GM06990 (cell line): ENCODE measurements around the gene ZC3H7A.
"Not testable (repeated sequence)": the region's sequence is repeated elsewhere in the genome, so short reads cannot be mapped to it uniquely, and the experiment has no call there.

Experiments used
- DNase-seq: peaks from one replicate; pipeline ENCODE4 v3.0.0-alpha.2; 2011; ENCODE audit not compliant: insufficient read length; ENCODE audit errors: extremely low read depth
- H3K27me3 ChIP-seq: replicated peaks from 2 replicates; pipeline ENCODE4 v1.6.0; 2011; ENCODE audit warnings: low read length; ENCODE audit not compliant: control insufficient read depth, insufficient read depth
- H3K36me3 ChIP-seq: 2 replicates; pipeline ENCODE4 v1.5.1; 2011; ENCODE audit warnings: low read length; ENCODE audit not compliant: control insufficient read depth, insufficient read depth
- H3K4me3 ChIP-seq: replicated peaks from 2 replicates; pipeline ENCODE4 v1.5.1; 2011; ENCODE audit warnings: low read depth, mild to moderate bottlenecking, control low read depth, low read length
- TF ChIP-seq, protein P1 (sequence below): IDR thresholded peaks from 2 replicates; pipeline ENCODE4 v1.5.1; 2011; ENCODE audit warnings: low read length, control low read depth, mild to moderate bottlenecking, inconsistent platforms; ENCODE audit not compliant: insufficient read depth, poor library complexity, severe bottlenecking

ZC3H7A gene

GRCh38 chr16:11836650-11837244, 39.7 kb upstream of the ZC3H7A start:
- H3K36me3 ChIP-seq: peaks cover 23% of the 10 kb centered on the region
- DNase-seq: no peak
- no peaks in the 10 kb centered on the region for H3K27me3 ChIP-seq

GRCh38 chr16:11835891-11836649, 39.0 kb upstream of the ZC3H7A start:
- peaks cover 21% of the 10 kb centered on the region for H3K36me3 ChIP-seq
- H3K27me3 ChIP-seq: no peaks in the 10 kb centered on the region
- no peak for DNase-seq
- no peak overlapping the region for H3K4me3 ChIP-seq
- TF ChIP-seq, protein P1, sequence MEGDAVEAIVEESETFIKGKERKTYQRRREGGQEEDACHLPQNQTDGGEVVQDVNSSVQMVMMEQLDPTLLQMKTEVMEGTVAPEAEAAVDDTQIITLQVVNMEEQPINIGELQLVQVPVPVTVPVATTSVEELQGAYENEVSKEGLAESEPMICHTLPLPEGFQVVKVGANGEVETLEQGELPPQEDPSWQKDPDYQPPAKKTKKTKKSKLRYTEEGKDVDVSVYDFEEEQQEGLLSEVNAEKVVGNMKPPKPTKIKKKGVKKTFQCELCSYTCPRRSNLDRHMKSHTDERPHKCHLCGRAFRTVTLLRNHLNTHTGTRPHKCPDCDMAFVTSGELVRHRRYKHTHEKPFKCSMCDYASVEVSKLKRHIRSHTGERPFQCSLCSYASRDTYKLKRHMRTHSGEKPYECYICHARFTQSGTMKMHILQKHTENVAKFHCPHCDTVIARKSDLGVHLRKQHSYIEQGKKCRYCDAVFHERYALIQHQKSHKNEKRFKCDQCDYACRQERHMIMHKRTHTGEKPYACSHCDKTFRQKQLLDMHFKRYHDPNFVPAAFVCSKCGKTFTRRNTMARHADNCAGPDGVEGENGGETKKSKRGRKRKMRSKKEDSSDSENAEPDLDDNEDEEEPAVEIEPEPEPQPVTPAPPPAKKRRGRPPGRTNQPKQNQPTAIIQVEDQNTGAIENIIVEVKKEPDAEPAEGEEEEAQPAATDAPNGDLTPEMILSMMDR: no peak

More at GRCh38 chr16:11836650-11837244, 39.7 kb upstream of the ZC3H7A start:
- TF ChIP-seq, protein P1: no peak
- H3K4me3 ChIP-seq: no peak overlapping the region

- Histone ChIP-seq H3K4me3 (no peak overlapping the region), H3K27me3 (no peaks in the 10 kb centered on the region), H3K36me3 (peaks cover 16% of the 10 kb centered on the region)
- TF ChIP-seq, protein P1: no peak
- DNase-seq: no peak
Observed at GRCh38 chr16:11835309-11835708, 38.3 kb upstream of the ZC3H7A start.

- DNase-seq: no peak
- TF ChIP-seq, protein P1: no peak
- Histone ChIP-seq H3K4me3 (no peak overlapping the region), H3K27me3 (no peaks in the 10 kb centered on the region), H3K36me3 (peaks cover 11% of the 10 kb centered on the region)
Observed at GRCh38 chr16:11833951-11834695, 37.1 kb upstream of the ZC3H7A start.

DNA sequence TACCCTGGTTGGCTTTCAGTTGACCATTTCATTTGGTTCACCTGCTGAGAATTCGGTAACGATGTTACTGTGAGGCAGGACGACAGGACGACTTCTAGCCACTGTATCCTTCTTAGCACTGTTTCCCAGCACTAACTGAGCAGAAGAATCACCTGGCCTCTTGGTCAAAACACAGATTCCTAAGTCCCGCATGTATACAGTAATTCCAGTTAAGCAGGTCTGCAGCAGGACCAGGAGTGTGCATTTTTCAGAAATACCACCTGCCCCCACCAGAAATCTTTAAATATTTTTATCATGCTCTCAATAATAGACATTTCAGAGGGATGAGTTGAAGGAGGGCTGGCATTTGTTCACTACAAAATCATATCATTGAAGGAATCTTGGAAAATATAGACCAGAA, 31.6 kb upstream of the ZC3H7A start:
- Histone ChIP-seq H3K36me3 (no peaks in the 10 kb centered on the region), H3K27me3 (no peaks in the 10 kb centered on the region), H3K4me3 (no peak overlapping the region)
- TF ChIP-seq, protein P1: no peak
- DNase-seq: no peak

GRCh38 chr16:11825520-11826165, 28.6 kb upstream of the ZC3H7A start:
- H3K4me3 ChIP-seq, H3K27me3 ChIP-seq, DNase-seq, H3K36me3 ChIP-seq: not testable (repeated sequence)
